ES-I3 (cell line): Measurements from ENCODE around the gene MRPS7.

ENCODE experiments used
- H3K36me3 ChIP-seq: 2 replicates; pipeline ENCODE4 v1.6.1; 2013; ENCODE audit warnings: mild to moderate bottlenecking, low read length, control low read depth, moderate library complexity; ENCODE audit not compliant: insufficient read depth
- H3K4me1 ChIP-seq: 2 replicates; pipeline ENCODE4 v1.6.1; 2013; ENCODE audit warnings: mild to moderate bottlenecking, control low read depth, low read length; ENCODE audit not compliant: insufficient read depth
- H3K9ac ChIP-seq: 2 replicates; pipeline ENCODE4 v1.6.1; 2013; ENCODE audit warnings: low read depth, mild to moderate bottlenecking, low read length, moderate library complexity
- H3K9me3 ChIP-seq: 2 replicates; pipeline ENCODE4 v1.6.1; 2013; ENCODE audit warnings: mild to moderate bottlenecking, low read length, moderate library complexity; ENCODE audit not compliant: control insufficient read depth, insufficient read depth

Gene MRPS7

DNA sequence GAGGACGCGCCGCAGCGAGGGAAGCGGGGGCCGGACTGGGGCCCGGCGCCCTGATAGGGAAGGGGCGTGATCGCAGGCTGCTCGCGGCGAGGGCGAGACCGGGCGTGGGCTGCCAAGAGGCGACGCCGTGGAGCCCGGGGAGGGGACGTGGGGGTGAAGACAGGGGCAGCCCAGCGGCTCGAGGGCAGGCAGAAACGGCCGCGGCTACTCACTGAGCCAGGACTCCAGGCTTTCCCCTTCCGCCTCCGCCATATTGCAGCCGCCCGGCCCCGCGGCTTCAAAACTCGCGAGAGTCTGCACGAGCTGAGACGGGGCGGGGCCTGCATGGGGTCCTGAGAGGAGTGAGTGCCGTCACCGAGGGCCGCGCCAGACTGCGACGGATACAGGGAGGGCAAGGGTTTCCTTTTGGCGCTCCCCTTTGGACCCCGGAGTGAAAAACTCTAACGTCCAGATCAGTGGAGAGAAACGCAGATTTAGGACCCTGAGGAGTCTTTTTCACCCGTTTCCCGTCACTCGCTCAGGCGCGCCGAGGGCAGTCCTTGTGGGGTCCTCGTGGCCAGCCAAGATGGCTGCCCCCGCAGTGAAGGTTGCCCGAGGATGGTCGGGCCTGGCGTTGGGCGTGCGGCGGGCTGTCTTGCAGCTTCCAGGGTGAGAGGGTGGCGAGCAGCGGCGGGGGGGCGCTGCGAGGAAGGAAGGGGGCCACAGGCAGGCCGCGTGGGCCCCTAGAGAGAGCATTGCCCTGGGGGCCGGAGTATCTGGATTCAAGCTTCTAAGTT, at the start of gene MRPS7, which contains the start of gene GGA3:
Gene MRPS7, plus strand, starts transcription at position 544 of the 776 bp plus-strand sequence. Its CDS starts 22 bp downstream, at position 566.
Gene GGA3, minus strand, starts transcription at position 271 of the 776 bp plus-strand sequence. Its CDS starts 19 bp downstream, at position 252.
- peaks cover 19% of the 10 kb centered on the region for H3K4me1 ChIP-seq
- H3K9ac ChIP-seq, result peak within 1 kb of the TSS; percentile 92
- peaks cover 7% of the 10 kb centered on the region; the same call in 1 of the 2 replicates for H3K36me3 ChIP-seq
- H3K9me3 ChIP-seq, result no peaks in the 10 kb centered on the region

DNA sequence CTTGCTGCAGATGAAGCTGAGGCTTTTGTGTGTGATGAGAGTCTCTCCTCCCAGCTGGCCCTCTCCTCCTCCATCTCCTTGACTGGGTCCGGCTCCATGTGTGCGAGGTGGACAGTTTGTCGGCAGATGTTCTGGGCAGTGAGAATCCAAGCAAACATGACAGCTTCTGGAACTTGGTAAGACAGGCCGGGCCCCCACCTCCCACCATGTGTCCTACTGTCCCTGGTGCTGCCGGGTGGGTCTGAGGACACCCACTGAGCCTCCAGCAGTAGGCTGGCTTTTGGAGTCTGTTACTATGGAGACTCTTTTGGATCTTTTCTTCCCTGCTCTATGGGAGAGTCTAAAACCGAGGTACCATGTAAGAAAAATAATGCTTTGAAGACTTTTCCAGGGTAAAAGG, 43.5 kb upstream of the MRPS7 start:
- H3K4me1 ChIP-seq, result no peaks in the 10 kb centered on the region
- H3K36me3 ChIP-seq, result peaks cover 37% of the 10 kb centered on the region
- no peaks in the 10 kb centered on the region for H3K9me3 ChIP-seq
- H3K9ac ChIP-seq, result no peak overlapping the region

DNA sequence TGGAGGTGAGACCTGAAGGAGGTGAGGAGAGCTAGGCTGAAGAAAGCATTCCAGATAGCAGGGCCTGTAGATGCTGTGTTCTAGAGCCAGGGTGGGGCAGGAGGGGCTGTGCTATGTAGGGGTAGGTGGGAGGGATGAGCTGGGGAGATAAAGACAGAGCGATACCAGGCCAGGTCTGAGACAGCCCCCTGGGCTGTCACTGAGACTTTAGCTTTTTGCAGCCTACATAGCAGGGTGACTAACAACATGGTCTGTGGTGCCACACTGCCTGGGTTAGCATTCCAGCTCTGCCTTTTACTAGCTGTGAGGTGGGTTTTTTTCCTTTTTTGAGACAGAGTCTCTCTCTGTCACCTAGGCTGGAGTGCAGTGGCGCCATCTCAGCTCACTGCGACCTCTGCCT, 41.9 kb upstream of the MRPS7 start:
- Histone ChIP-seq H3K36me3 (peaks cover 29% of the 10 kb centered on the region), H3K4me1 (no peaks in the 10 kb centered on the region), H3K9me3 (no peaks in the 10 kb centered on the region), H3K9ac (no peak overlapping the region)

DNA sequence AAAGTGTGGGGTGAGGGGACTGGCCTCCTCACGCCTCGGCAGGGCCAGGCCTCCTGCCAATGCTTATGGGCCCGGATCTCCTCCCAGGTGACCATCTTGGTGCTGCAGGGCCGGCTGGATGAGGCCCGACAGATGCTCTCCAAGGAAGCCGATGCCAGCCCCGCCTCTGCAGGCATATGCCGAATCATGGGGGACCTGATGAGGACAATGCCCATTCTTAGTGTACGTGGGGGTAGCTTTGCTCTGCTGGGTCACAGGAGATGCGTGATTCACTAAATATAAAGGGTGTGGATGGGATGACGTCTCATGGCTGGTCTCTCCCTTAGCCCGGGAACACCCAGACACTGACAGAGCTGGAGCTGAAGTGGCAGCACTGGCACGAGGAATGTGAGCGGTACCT, 36.7 kb upstream of the MRPS7 start:
- Histone ChIP-seq H3K4me1 (no peaks in the 10 kb centered on the region), H3K9me3 (no peaks in the 10 kb centered on the region), H3K9ac (no peak overlapping the region), H3K36me3 (peaks cover 38% of the 10 kb centered on the region)

DNA sequence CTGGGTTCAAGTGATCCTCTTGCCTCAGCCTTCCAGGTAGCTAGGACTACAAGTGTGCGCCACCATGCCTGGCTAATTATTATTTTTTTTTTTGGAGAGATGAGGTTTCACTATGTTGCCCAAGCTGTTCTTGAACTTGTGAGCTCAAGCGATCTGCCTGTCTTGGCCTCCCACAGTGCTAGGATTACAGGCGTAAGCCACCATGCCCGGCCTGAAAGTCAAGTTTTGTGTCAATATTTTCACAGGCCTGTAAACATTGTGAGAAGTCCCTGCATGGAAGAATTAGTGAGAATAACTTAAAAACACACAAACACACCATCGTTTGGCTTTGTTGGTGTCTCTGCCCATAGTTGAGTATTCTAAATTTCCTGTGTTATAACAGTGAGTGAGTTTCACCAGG, 34.0 kb upstream of the MRPS7 start:
- Histone ChIP-seq H3K9ac (no peak overlapping the region), H3K4me1 (no peaks in the 10 kb centered on the region), H3K36me3 (peaks cover 40% of the 10 kb centered on the region), H3K9me3 (no peaks in the 10 kb centered on the region)

DNA sequence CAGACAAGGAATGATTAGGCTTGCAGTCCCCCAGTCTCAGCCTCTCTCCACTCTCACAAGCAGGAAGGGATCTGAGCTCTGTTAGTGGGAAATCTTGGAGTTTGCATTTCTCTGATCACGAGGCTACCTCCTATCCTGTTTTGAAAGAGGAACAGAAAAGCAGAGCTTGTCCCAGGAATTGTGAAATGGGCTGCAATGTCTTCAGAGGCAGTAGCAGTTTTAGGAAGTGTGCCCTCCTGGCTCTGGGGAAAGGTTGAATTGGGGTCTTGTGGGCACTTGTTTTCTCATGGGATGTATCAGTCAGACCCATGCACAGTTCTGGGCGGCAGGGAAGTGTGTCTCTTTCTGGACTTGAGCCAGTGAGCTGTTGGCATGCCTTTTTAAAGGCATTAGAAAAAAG, 33.4 kb upstream of the MRPS7 start:
- Histone ChIP-seq H3K9me3 (no peaks in the 10 kb centered on the region), H3K36me3 (peaks cover 43% of the 10 kb centered on the region), H3K9ac (no peak overlapping the region), H3K4me1 (no peaks in the 10 kb centered on the region)

DNA sequence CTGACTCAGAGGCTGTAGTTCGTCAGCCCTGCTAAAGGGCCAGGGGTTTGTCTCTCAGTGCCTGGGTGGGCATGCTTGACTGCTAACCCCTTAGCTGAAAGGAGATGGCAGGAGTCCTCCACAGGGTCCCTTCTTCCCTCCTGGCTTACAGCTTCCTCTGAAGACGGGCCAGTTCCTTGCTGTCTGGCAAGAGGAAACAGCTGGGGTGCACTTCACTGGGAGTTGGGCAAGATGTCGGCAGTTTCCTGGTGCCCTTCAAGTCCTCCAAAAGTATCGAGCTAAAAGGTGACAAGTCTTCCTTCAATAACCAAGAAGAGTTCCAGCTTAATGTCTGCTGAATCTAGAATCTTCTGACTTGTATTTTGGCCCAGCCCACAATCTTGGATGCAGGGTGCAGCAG, 32.8 kb upstream of the MRPS7 start:
- Histone ChIP-seq H3K36me3 (peaks cover 43% of the 10 kb centered on the region), H3K9me3 (no peaks in the 10 kb centered on the region), H3K4me1 (no peaks in the 10 kb centered on the region), H3K9ac (no peak overlapping the region)

DNA sequence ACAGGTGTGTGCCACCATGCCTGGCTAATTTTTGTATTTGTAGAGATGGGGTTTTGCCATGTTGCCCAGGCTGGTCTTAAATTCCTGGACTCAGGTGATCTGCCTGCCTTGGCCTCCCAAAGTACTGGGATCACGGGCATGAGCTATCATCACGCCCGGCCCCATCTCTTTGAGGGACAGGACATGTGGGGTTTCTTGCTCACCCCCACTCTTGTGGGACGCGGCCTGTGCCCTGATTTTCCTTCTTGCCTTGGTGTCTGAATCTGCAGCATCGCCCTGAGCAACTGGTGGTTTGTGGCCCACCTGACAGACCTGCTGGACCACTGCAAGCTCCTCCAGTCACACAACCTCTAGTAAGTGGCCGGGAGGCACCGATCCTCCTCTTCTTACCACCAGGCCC, 30.6 kb upstream of the MRPS7 start:
- no peaks in the 10 kb centered on the region for H3K9me3 ChIP-seq
- no peaks in the 10 kb centered on the region for H3K4me1 ChIP-seq
- H3K9ac ChIP-seq, result no peak overlapping the region
- H3K36me3 ChIP-seq, result peaks cover 47% of the 10 kb centered on the region

DNA sequence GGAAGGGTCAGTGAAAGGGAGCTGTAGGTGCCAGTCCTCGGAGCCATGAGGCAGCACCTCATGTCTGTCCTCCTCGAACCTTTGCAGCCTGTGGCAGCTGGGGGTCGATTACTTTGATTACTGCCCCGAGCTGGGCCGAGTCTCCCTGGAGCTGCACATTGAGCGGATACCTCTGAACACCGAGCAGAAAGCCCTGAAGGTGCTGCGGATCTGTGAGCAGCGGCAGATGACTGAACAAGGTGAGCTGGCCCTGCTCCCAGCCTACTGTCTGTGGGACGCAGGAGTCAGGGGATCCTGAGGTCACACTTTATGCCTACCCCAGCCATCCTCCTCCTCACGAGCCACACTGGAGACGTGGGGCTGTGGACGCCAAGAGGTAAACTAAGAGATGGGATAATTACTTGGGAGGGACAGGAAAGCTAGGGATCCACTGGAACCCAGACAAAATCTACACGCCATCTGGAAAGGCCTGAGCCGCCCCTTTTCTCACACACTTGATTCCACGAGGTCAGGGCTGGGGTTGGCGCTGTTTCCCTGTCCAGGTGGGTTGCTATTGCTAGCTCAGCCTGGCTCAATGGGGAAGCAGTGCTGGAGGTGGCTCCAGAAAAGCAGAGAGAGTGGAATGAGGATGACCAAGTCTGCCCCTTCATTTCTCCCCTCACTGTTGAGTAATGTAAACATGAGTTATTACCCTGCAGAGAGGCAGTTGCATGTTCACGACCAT, 29.8 kb upstream of the MRPS7 start:
- Histone ChIP-seq H3K36me3 (peaks cover 50% of the 10 kb centered on the region), H3K4me1 (no peaks in the 10 kb centered on the region), H3K9ac (no peak overlapping the region), H3K9me3 (no peaks in the 10 kb centered on the region)

DNA sequence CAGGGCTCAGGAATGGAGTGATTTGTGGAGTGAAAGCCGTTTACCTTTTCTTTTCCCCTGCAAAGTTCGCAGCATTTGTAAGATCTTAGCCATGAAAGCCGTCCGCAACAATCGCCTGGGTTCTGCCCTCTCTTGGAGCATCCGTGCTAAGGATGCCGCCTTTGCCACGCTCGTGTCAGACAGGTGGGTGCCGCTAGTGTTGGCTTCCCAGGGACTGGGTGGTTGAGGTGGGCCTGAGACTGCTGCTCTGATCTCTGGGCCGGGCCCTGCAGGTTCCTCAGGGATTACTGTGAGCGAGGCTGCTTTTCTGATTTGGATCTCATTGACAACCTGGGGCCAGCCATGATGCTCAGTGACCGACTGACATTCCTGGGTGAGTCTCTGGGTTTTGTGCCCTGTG, 28.9 kb upstream of the MRPS7 start:
- Histone ChIP-seq H3K36me3 (peaks cover 51% of the 10 kb centered on the region), H3K4me1 (no peaks in the 10 kb centered on the region), H3K9me3 (no peaks in the 10 kb centered on the region), H3K9ac (no peak overlapping the region)

DNA sequence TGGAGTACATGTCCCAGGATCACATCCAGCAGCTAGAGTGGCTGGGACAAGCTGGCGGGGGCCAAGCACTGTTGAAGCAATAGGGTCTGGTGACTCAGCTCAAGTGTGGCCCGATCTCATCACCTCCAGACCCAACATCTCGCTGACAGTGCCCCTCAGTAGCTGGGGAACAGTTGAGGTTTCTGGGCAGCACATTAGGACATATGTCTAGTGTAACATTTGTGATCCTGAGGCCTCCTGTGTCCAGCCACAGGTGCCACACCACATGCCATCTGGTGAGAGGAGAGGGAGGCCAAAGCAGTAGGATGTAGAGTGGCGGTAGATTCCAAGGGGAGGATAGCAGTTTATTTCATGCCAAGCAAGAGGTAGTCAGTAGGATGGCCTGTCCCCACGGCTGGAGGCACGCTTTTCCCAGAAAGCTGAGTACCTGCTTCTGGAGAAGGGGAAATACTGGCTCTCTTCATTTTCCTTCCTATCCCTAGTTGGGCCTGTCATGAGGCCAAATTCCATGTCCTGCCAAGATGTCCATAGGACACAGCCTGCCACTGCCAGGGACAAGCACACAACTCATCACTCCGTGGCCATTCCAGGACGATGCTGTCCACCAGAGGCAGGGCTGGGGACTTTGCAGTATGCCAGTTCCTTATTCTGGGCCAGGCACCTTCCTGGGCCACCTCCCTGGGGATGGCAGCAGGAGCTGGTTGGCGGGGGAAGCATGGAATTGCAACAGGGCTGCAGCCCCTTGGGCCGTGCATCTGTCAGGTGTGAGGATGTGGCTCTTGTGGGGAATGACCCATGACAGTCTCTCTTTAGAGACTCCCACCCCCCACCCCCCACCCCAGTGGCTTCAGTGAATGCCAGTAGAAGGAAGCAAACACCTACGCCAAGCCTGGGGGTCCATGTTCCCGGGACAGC, 24.3 kb upstream of the MRPS7 start:
- Histone ChIP-seq H3K36me3 (peaks cover 42% of the 10 kb centered on the region), H3K9ac (no peak overlapping the region), H3K9me3 (no peaks in the 10 kb centered on the region), H3K4me1 (no peaks in the 10 kb centered on the region; the same call in 1 of the 2 replicates)

DNA sequence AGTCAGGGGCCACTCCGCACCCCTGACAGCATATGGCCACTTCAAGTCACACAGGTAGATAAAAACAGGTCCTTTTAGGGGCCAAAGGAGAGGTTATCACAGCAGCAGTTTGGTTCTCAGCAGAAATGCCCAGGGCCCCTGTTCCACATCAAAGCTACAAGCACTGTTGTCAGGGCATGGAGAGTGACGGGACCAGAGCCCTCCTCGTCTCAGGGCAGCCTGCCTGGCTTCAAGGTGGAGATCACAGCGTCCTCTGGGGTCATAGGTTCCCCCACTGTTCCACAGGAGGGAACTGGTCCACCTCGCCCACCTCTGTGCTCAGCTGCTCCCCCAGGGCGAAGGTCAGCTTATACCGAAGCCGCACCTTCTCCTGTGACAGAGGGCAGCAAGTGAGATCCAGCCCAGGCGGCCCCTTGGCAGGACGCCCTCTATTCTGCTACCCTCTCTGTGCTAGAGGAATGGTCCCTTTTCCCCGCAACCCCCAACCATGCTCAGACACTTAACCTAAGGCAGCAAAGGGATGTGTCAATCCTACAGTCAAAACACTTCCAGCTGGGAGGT, 23.6 kb upstream of the MRPS7 start:
- H3K9me3 ChIP-seq, result no peaks in the 10 kb centered on the region
- no peak overlapping the region for H3K9ac ChIP-seq
- no peaks in the 10 kb centered on the region; the same call in 1 of the 2 replicates for H3K4me1 ChIP-seq
- peaks cover 39% of the 10 kb centered on the region for H3K36me3 ChIP-seq

DNA sequence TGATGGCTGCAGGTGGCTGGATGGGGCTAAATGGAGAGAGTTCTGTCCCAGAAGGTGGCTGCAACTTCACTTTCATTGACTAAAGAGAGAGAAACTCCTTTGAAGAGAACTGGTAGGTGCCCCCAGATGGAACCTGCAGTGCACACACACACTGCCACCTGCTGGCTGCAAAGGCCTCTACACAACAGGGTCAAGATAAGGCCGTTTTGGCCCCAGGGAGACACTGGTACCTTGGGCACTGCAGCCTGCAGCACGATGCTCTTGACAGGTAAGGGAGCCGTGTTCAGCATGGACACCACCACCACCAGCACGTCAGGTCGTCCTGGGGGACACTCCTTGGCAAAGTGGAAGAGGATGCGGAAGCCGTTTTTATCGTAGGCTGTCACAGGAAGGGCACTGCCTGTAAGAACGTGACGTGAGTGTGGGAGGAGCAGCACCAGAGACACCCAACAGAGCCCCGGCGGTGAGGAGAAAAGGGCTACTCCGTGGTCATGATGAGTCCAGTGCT, 22.9 kb upstream of the MRPS7 start:
- Histone ChIP-seq H3K36me3 (peaks cover 43% of the 10 kb centered on the region), H3K9me3 (no peaks in the 10 kb centered on the region), H3K4me1 (no peaks in the 10 kb centered on the region; the same call in 1 of the 2 replicates), H3K9ac (no peak overlapping the region)

DNA sequence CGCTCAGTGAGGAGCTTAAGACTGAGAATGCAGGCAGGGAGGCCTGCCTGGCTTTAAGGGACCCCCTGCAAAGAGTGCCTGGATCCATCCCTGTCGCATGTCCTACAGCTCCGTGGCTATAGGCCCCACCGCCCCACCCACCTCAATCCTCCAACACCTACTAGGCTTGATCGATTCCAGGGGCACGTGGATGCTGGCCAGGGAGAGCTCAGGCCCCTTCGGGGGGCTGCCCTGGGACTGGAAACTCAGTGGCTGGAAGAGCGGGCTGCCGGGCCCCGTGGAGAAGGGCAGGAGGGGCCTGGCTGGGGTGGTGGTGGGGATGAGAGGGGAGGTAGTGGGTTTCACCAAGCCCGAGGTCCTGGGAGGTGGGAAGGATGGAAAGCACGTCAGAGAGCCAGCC, 22.5 kb upstream of the MRPS7 start:
- Histone ChIP-seq H3K4me1 (no peaks in the 10 kb centered on the region; the same call in 1 of the 2 replicates), H3K36me3 (peaks cover 42% of the 10 kb centered on the region), H3K9me3 (no peaks in the 10 kb centered on the region), H3K9ac (no peak overlapping the region)
